NCI-H128 (cell line): Measurements from ENCODE around the gene C3orf33.
"Not testable (repeated sequence)": the region's sequence is repeated elsewhere in the genome, so short reads cannot be mapped to it uniquely, and the experiment has no call there.

ENCODE experiments used
- DNase-seq: peaks from one replicate; lab custom pipeline; 2025; ENCODE audit not compliant: unreplicated experiment; lab: John Stamatoyannopoulos, UW

Gene C3orf33

DNA sequence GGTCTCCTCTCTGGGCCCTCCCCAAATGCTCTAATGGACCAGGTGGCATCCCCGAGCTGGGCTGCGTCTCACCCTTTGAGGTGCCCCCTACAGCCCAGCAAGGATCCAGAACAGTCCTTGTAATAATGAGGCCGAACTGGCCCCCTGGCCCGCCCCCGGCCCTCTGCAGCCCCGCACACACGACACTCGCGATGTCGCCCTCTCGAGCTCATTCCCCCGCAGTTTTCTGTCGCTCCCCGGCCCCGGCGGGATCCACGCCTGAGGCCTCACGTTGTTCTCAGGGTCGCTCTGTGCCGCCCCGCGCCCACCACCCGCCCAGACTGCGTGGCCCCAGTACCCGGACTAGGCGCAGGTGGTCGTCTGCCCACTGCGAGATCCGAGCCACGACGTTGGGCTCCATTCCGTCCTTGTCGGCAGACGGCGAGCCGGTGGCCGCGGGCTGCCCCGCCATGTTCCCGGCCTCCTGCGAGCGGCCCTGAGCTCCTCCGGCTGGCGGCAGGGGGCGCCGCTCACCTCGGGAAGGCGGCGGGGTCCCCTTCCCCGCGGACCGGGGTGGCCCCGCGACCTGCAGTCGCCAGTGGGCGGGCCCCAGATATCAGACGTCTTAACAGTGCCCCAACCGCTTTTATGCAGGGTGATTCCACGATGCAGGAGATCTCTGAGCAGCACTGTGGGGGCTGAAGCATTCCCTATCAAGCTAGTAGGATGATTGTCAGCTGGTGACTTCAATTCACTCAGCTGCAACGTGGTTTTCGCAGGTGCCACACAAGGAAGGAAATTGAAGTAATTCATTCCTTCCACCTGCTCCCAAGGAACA, at the start of gene C3orf33:
C3orf33 (minus strand) TSS at position 477 of the 817 bp plus-strand sequence; CDS start at position 451, 26 bp downstream.
- DNase-seq: peak; percentile 35

- peak; percentile 98 for DNase-seq
Measured at GRCh38 chr3:155854141-155854940, 48.3 kb upstream of the C3orf33 start, which contains the start of gene SLC33A1. Gene SLC33A1 (minus strand): TSS chr3:155854427. CDS start chr3:155853997, 430 bp downstream.

DNA sequence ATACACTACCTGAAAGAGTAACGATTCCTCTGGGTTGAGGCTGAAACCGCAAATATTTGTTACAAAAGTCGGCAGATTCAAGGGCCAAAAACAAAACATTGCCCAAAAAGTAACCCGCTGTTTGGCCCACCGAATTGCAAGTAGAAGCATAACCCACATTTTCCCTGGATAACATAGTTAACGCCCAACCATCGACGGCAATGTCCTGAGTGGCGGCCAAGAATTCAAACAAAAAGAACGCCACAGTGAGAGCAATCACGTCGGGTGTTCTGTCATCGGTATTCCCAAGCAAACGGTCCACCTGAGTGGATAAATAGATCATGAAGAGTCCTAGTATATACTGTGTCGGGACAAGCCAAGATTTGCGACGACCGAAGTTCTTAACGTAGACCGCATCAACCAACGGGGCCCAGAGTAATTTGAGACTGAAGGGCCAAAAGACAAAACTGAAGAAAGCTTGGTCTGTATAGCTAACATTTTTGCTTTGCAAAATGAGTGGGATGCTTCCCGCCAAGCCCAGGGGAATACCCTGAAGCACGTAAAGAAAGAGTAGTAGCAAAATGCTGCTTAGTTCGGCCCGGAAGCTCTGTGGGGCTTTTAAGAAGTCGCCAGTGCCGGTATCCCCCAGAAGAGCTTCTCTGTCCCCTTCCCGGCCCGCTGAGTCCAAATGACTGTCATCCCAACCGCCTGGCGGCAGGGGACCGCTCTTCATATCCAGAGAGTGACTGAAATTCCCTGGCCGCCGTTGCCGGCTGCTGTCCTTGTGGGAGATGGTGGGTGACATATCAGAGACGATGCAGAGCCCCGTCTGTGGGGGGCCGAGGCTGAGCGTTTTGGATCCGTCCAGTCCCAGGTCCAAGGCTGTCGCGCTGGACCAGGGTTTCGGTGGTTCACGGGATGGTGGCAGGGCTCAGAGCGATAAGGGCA, 47.4 kb upstream of the C3orf33 start:
- DNase-seq: no peak

GRCh38 chr3:155852341-155852740, 46.3 kb upstream of the C3orf33 start:
- DNase-seq: no peak

DNA sequence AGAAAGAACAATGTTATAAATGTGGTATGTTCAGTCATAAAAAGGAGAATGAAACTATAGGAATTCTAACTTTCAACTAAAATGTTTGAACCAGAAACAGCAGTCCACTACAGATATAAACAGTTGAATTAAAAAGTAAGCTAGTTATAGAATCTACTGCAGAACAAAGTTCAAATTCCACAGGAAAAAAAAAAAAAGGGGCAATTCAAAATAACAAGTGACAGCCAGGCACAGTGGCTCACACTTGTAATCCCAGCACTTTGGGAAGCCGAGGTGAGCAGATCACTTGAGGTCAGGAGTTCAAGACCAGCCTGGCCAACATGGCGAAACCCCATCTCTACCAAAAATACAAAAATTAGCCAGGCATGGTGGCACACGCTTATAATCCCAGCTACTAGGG, 43.3 kb upstream of the C3orf33 start:
- not testable (repeated sequence) for DNase-seq

DNA sequence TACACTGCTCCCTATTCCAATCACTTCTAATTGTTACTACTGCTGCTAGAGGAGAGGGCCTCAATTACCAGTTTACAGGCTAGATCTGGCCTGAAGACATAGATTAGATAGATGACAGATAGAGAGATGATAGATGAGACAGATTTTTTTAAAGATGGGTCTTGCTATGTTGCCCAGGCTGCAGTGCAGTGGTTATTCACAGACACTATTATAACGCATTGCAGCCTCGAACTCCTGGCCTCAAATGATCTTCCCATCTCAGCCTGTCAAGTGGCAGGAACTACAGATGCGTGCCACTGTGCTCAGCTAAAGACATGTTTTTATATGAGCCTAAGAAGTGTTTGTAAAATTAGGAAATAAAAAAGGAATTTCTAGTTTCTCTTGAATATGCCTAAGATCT, 41.9 kb upstream of the C3orf33 start:
- no peak for DNase-seq

DNA sequence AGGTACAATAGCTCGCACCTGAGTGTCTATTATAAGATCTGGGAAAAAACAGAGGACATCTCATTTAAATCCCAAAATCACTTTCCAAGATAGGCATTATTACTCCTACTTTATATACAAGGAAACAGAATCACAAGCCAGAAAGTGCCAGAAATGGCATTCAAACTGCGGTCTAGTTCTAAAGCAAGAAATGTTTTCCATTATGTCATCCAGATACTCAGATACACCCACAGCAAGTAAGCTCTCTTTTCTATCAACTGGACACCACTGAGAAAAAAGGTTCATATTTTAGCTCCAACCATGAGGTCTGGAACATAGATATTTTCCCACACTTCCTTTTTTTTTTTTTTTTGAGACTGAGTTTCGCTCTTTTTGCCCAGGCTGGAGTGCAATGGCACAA, 40.0 kb upstream of the C3orf33 start:
- DNase-seq: no peak

- no peak for DNase-seq
Measured at GRCh38 chr3:155843569-155843968, 37.5 kb upstream of the C3orf33 start.

- DNase-seq: no peak
Measured at GRCh38 chr3:155835341-155836071, 29.4 kb upstream of the C3orf33 start.

DNA sequence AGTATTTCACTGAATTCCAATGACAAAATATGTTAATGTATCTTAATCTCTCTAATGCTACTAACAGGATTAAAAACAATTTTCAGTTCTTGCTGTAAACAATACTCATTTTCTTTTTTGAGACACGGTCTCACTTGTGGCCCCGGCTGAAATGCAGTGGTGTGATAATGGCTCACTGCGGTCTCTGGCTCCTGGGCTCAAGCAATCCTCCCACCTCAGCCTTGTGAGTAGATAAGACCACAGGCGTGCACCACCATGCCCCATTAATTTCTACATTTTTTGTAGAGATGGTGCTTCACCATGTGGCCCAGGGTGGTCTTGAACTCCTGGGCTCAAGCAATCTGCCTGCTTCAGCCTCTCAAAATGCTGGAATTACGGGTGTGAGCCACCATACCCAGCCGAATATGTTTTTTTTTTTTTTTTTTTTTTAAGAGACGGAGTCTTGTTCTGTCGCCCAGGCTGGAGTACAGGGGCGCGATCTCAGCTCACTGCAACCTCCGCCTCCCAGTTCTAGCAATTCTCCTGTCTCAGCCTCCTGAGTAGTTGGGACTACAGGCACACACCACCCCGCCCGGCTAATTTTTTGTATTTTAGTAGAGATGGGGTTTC, 22.5 kb upstream of the C3orf33 start:
- not testable (repeated sequence) for DNase-seq

DNA sequence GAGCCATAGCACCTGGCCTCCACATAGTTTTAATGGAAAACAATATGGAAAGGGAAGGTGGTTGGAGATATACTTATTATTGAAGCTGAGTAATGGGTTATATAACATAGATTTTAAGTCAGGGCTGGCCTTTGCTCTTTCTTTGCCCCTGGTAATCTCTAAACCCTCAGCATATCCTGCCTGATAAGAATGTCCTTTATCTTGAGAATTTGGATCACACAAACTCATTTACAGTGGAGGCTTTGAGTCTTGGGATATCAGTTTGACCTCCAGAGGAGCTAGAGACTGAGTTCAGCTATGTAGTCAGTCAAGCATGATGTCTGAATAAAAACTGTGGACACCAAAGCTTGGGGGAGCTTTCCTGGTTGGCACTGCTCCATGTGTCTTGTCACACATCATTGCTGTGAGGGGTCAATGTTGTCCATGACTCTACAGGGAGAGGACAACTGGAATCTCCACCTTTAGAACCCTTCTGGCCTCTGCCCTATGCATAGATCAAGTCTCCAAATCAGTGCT, 9.0 kb upstream of the C3orf33 start:
- DNase-seq: no peak

GRCh38 chr3:155813224-155813623, 7.1 kb upstream of the C3orf33 start:
- not testable (repeated sequence) for DNase-seq

GRCh38 chr3:155809181-155809580, 3.1 kb upstream of the C3orf33 start:
- DNase-seq: no peak

GRCh38 chr3:155807823-155808222, 1.7 kb upstream of the C3orf33 start:
- DNase-seq: no peak

DNA sequence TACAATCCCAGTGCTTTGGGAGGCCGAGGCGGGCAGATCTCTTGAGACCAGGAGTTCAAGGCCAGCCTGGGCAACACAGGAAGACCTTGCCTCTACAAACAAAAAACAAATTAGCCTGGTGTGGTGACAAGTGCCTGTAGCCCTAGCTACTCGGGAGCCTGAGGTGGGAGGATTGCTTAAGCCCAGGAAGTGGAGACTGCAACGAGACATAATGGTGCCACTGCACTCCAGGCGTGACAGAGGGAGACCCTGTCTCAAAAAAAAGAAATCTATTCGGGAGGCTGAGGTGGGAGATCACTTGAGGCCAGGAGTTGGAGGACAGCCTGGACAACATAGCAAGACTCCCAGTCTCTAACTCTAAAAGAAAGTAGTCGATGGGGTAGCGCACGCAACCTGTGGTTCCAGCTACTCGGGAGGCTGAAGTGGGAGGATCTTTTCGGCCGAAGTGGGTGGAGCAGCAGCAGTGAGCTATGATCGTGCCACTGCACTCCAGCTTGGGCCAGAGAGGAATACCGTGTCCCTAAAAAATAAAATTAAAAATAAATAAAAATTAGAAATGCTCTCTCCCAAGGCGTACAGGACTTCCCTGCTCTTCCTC, 775 bp downstream of the C3orf33 start:
- no peak for DNase-seq

DNA sequence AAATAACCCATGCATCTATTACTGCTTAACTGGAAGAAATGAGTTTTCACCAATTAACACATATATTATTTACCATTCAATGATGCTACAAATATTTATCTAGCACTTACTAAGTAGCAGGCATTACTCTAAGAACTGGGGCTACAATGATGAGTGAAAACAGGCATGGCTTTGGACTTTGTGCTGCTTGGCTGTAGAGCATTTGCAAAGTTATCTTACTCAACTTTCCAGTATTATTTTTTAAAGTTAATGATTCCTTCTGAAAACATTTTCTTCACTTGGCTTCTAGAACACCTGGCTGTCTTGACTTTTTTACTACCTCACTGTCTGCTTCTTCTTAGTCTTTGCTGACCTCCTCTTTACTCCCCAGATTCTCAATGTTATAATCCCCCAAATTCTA, 1.8 kb downstream of the C3orf33 start:
- no peak for DNase-seq

GRCh38 chr3:155792532-155792931, 13.5 kb downstream of the C3orf33 start:
- DNase-seq: no peak

DNA sequence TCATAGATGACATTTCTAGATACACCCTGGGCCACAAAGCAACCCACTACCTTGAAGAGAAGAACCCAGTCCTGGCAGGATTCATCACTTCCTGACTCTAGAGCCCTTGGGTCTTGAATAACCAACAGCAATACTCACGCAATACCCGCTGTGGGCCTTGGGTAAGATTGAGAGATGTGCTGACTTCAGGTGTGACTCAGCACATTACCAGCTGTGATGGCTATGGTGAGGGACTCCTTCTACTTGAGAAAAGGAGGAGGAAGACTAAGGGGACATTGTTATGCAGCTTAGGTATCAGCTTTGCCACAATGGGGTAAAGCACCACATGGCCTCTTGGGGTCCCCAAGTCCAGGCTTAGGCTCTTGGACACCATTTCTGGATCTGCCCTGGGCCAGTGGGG, 14.9 kb downstream of the C3orf33 start:
- DNase-seq: no peak

DNA sequence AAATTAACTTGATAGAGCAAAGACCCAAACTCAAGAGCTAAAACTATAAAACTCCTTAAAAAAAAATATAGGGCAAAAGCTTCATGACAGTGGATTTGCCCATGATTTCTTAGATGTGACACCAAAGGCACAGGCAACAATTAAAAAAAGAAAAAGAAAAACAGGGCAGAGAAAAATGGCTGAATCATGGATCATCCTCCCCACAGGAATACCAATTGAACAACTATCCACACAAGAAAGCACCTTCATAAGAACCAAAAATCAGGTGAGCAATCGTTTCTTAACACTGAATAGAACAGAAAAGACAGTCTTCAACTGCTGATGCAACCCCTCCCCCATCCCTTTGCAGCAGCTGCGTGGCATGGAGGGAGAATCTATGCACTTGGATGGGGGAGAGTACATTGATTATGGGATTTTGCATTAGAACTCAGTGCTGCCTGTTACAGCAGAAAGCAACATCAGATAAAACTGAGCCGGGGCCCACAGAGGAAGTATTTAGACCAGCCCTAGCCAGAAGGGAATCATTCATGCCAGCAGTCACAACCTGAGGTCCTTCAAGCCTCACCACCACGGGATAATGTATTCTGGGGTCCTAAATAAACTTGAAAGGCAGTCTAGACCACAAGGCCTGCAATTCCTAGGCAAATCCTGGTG, 15.7 kb downstream of the C3orf33 start:
- no peak for DNase-seq
